Vein endothelial cell (primary cell): ENCODE data around the gene SYPL2. TPM values are rescaled to one million over a fixed set of nuclear protein-coding genes. Genes with fewer than 3 reads are reported as not detected.

ENCODE experiments used
- total RNA-seq: library from RNA; depleted of rRNA; stranded (reverse); fragments of >200 nt; gene quantifications from 2 replicates; pipeline ENCODE4 v1.2.3, GENCODE V29; 2012

Gene SYPL2
- under 0.01 TPM in 1 of 2 replicates, not detected in the other for total RNA-seq

GRCh38 chr1:109466452-109467300 lies at the start of gene SYPL2:
TSS of gene SYPL2 (plus strand) at chr1:109466546. CDS start at chr1:109466844, 298 bp downstream.

GRCh38 chr1:109426281-109427170 lies 39.8 kb upstream of the SYPL2 start, which contains the start of gene PSMA5:
TSS of gene PSMA5 (minus strand) at chr1:109426448. CDS start at chr1:109426330, 118 bp downstream.

GRCh38 chr1:109483672-109484518 lies 17.5 kb downstream of the SYPL2 start, which contains the start of gene ATXN7L2:
TSS of gene ATXN7L2 (plus strand) at chr1:109483905. CDS start at chr1:109483954, 49 bp downstream.

GRCh38 chr1:109493805-109494539 lies 27.6 kb downstream of the SYPL2 start, which contains the start of gene CYB561D1:
TSS of gene CYB561D1 (plus strand) at chr1:109494094. CDS start at chr1:109494140, 46 bp downstream.

GRCh38 chr1:109509176-109510134 lies 43.1 kb downstream of the SYPL2 start, which contains the start of gene AMIGO1:
TSS of gene AMIGO1 (minus strand) at chr1:109509727. CDS start at chr1:109508912, 815 bp downstream.

Other genes starting within 250 kb of the SYPL2 start
- gene CELSR2, start 217.0 kb upstream of the SYPL2 start, total RNA-seq, result 0.57 and 0.65 TPM in 2 replicates
- 4.9 and 8.6 TPM in 2 replicates for gene PSRC1, start 183.4 kb upstream of the SYPL2 start, total RNA-seq
- not detected in 2 replicates for gene MYBPHL, start 159.5 kb upstream of the SYPL2 start, total RNA-seq
- gene SORT1, start 68.6 kb upstream of the SYPL2 start, total RNA-seq, result 7.6 and 9.1 TPM in 2 replicates
- gene PSMA5, start 40.1 kb upstream of the SYPL2 start, total RNA-seq, result 53.9 and 82.5 TPM in 2 replicates
- gene ATXN7L2, start 17.4 kb downstream of the SYPL2 start, total RNA-seq, result 2.0 and 3.3 TPM in 2 replicates
- 6.5 and 7.8 TPM in 2 replicates for gene CYB561D1, start 27.5 kb downstream of the SYPL2 start, total RNA-seq
- gene AMIGO1, start 43.2 kb downstream of the SYPL2 start, total RNA-seq, result 0.38 and 0.65 TPM in 2 replicates
- 0.65 TPM in 1 of 2 replicates, not detected in the other for gene GPR61, start 73.3 kb downstream of the SYPL2 start, total RNA-seq
- 16.0 and 21.6 TPM in 2 replicates for gene GNAI3, start 82.1 kb downstream of the SYPL2 start, total RNA-seq
- gene GNAT2, start 153.1 kb downstream of the SYPL2 start, total RNA-seq, result not detected in 2 replicates
- 48.3 and 65.3 TPM in 2 replicates for gene AMPD2, start 153.3 kb downstream of the SYPL2 start, total RNA-seq
- gene GSTM4, start 189.6 kb downstream of the SYPL2 start, total RNA-seq, result 2.1 and 3.3 TPM in 2 replicates
- 1.7 and 4.9 TPM in 2 replicates for gene GSTM2, start 201.5 kb downstream of the SYPL2 start, total RNA-seq
- 20.6 TPM in 1 of 2 replicates, not detected in the other for gene GSTM1, start 221.3 kb downstream of the SYPL2 start, total RNA-seq
- under 0.01 and 0.10 TPM in 2 replicates for gene GSTM5, start 245.7 kb downstream of the SYPL2 start, total RNA-seq